Adipocyte (in vitro differentiated cells): ENCODE measurements around the gene ATG13.

Experiments used
- DNase-seq: peaks from one replicate; pipeline ENCODE4 v3.0.0-alpha.2; 2015; ENCODE audit warnings: low read depth
- H3K27me3 ChIP-seq: replicated peaks from 2 replicates; pipeline ENCODE4 v1.7.0; 2013; ENCODE audit warnings: mild to moderate bottlenecking, low read length, moderate library complexity; ENCODE audit not compliant: control insufficient read depth, insufficient read depth
- H3K36me3 ChIP-seq: 2 replicates; pipeline ENCODE4 v1.7.0; 2013; ENCODE audit warnings: low read length, mild to moderate bottlenecking, moderate library complexity; ENCODE audit not compliant: control insufficient read depth, insufficient read depth, severe bottlenecking
- H3K4me1 ChIP-seq: 2 replicates; pipeline ENCODE4 v1.7.0; 2013; ENCODE audit warnings: mild to moderate bottlenecking, low read length, moderate library complexity; ENCODE audit not compliant: control insufficient read depth, insufficient read depth
- H3K4me3 ChIP-seq: 2 replicates; pipeline ENCODE4 v1.7.0; 2013; ENCODE audit warnings: mild to moderate bottlenecking, low read length, moderate library complexity
- H3K9ac ChIP-seq: 2 replicates; pipeline ENCODE4 v1.7.0; 2013; ENCODE audit warnings: mild to moderate bottlenecking, low read length, moderate library complexity
- H3K9me3 ChIP-seq: 2 replicates; pipeline ENCODE4 v1.7.0; 2013; ENCODE audit warnings: mild to moderate bottlenecking, low read length, moderate library complexity; ENCODE audit not compliant: control insufficient read depth

ATG13 gene

GRCh38 chr11:46594374-46594700 lies 23.0 kb upstream of the ATG13 start:
- no peaks in the 10 kb centered on the region for H3K27me3 ChIP-seq
- peak overlapping the region; percentile 99 for H3K4me3 ChIP-seq
- no peaks in the 10 kb centered on the region for H3K36me3 ChIP-seq
- H3K4me1 ChIP-seq = peaks cover 32% of the 10 kb centered on the region
- H3K9me3 ChIP-seq = no peaks in the 10 kb centered on the region
- H3K9ac ChIP-seq = peak overlapping the region; percentile 96
- no peak for DNase-seq

- Histone ChIP-seq H3K9ac (peak overlapping the region; percentile 96), H3K9me3 (no peaks in the 10 kb centered on the region), H3K36me3 (no peaks in the 10 kb centered on the region), H3K4me3 (peak overlapping the region; percentile 99), H3K27me3 (no peaks in the 10 kb centered on the region), H3K4me1 (peaks cover 32% of the 10 kb centered on the region)
- no peak for DNase-seq
Observed at GRCh38 chr11:46594785-46595184, 22.6 kb upstream of the ATG13 start.

- no peaks in the 10 kb centered on the region for H3K9me3 ChIP-seq
- no peak overlapping the region for H3K4me3 ChIP-seq
- DNase-seq = no peak
- no peaks in the 10 kb centered on the region for H3K36me3 ChIP-seq
- no peaks in the 10 kb centered on the region for H3K27me3 ChIP-seq
- peaks cover 41% of the 10 kb centered on the region for H3K4me1 ChIP-seq
- no peak overlapping the region for H3K9ac ChIP-seq
Observed at GRCh38 chr11:46597155-46597554, 20.2 kb upstream of the ATG13 start.

GRCh38 chr11:46597609-46598219 lies 19.6 kb upstream of the ATG13 start:
- Histone ChIP-seq H3K36me3 (no peaks in the 10 kb centered on the region), H3K27me3 (no peaks in the 10 kb centered on the region), H3K4me3 (no peak overlapping the region), H3K4me1 (peaks cover 36% of the 10 kb centered on the region), H3K9me3 (no peaks in the 10 kb centered on the region), H3K9ac (no peak overlapping the region)
- no peak for DNase-seq

- Histone ChIP-seq H3K4me3 (peak overlapping the region; percentile 53), H3K36me3 (no peaks in the 10 kb centered on the region), H3K9ac (peak overlapping the region; percentile 64), H3K4me1 (peaks cover 27% of the 10 kb centered on the region), H3K27me3 (no peaks in the 10 kb centered on the region), H3K9me3 (no peaks in the 10 kb centered on the region)
- no peak for DNase-seq
Observed at GRCh38 chr11:46599340-46600193, 17.8 kb upstream of the ATG13 start.

- Histone ChIP-seq H3K9me3 (no peaks in the 10 kb centered on the region), H3K27me3 (no peaks in the 10 kb centered on the region), H3K9ac (peak overlapping the region; percentile 64), H3K4me1 (peaks cover 24% of the 10 kb centered on the region), H3K36me3 (no peaks in the 10 kb centered on the region), H3K4me3 (peak overlapping the region; percentile 53)
- no peak for DNase-seq
Observed at GRCh38 chr11:46600194-46600960, 17.0 kb upstream of the ATG13 start.

- H3K9ac ChIP-seq = peak overlapping the region; percentile 64
- no peaks in the 10 kb centered on the region for H3K27me3 ChIP-seq
- H3K9me3 ChIP-seq = no peaks in the 10 kb centered on the region
- no peaks in the 10 kb centered on the region for H3K36me3 ChIP-seq
- H3K4me3 ChIP-seq = peak overlapping the region; percentile 53
- DNase-seq = no peak
- H3K4me1 ChIP-seq = peaks cover 24% of the 10 kb centered on the region
Observed at GRCh38 chr11:46601129-46601528, 16.2 kb upstream of the ATG13 start.

- H3K9me3 ChIP-seq = no peaks in the 10 kb centered on the region
- H3K9ac ChIP-seq = no peak overlapping the region
- H3K4me1 ChIP-seq = peaks cover 29% of the 10 kb centered on the region
- no peaks in the 10 kb centered on the region for H3K36me3 ChIP-seq
- DNase-seq = no peak
- no peaks in the 10 kb centered on the region for H3K27me3 ChIP-seq
- H3K4me3 ChIP-seq = no peak overlapping the region
Observed at GRCh38 chr11:46603704-46604308, 13.5 kb upstream of the ATG13 start.

- Histone ChIP-seq H3K4me3 (no peak overlapping the region), H3K9me3 (no peaks in the 10 kb centered on the region), H3K27me3 (no peaks in the 10 kb centered on the region), H3K4me1 (peaks cover 27% of the 10 kb centered on the region), H3K36me3 (no peaks in the 10 kb centered on the region), H3K9ac (no peak overlapping the region)
- DNase-seq = no peak
Observed at GRCh38 chr11:46604796-46605195, 12.6 kb upstream of the ATG13 start.

- no peak for DNase-seq
- Histone ChIP-seq H3K4me3 (no peak overlapping the region), H3K9ac (peak overlapping the region; percentile 22), H3K9me3 (no peaks in the 10 kb centered on the region), H3K4me1 (peaks cover 8% of the 10 kb centered on the region), H3K27me3 (no peaks in the 10 kb centered on the region), H3K36me3 (no peaks in the 10 kb centered on the region)
Observed at GRCh38 chr11:46607516-46607915, 9.8 kb upstream of the ATG13 start.

- no peak for DNase-seq
- H3K4me1 ChIP-seq = peaks cover 8% of the 10 kb centered on the region
- H3K27me3 ChIP-seq = no peaks in the 10 kb centered on the region
- H3K4me3 ChIP-seq = no peak overlapping the region
- no peaks in the 10 kb centered on the region for H3K36me3 ChIP-seq
- no peak overlapping the region for H3K9ac ChIP-seq
- no peaks in the 10 kb centered on the region for H3K9me3 ChIP-seq
Observed at GRCh38 chr11:46609386-46609785, 8.0 kb upstream of the ATG13 start.
